NCI-H748 treated with DMSO at 0.1 percent for 48 hours (cell line): ENCODE results near the gene ISOC1.

Experiments used
- DNase-seq: peaks from one replicate; lab custom pipeline; 2025; lab: John Stamatoyannopoulos, UW

The ISOC1 gene

DNA sequence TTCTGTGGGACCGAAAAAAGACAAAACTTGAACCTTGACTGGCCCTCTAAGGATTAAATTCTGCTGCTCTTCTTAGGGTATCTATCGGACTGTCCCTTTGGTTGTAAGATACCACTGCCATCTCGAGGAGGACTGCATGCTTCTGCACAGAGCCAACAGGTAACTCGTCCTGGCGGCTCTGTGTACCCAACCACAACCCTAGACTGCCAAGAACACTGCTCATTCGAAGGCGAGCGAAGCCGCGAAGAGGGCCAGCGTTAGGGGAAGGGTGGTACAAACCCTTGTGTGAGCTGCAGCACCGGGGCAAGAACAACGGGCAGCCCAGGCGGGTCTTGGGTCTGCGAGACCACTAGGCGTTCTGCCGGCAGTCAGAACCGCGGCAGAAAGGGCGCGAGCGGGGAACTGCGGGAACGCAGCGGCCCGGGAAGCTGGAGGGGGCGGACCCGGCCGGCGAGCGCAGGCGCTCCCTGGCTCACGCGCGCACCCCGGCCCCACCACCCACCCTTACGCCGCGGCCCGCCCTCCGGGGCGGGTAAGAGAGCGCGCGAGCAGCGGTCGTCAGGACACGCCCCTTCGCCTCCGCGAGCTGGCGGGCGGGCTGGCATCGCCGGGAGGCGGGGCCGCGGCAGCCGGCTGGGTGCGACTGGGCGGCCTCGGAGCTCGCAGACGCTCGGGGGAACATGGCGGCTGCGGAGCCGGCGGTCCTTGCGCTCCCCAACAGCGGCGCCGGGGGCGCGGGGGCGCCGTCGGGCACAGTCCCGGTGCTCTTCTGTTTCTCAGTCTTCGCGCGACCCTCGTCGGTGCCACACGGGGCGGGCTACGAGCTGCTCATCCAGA is at the start of gene ISOC1:
Gene ISOC1 (plus strand): TSS at position 663 of the 837 bp plus-strand sequence. CDS start 18 bp downstream, at position 681.
- peak; percentile 77 for DNase-seq

DNA sequence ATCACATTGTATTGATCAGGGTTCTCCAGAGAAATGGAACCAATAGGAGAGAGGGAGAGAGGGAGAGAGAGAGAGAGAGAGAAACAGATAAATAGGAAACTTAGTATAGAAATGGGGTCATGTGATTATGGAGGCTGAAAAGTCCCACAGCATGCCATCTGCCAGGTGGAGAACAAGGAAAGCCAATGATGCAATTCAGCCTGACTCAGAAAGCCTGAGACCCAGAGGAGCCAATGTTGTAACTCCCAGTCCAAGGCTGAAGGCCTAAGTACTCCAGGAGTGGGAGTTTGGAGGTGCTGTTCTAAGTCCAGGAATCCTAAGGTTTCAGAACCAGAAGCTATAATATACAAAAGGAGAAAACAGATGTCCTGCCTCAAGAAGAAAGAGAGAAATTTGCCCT is 48.4 kb upstream of the ISOC1 start:
- DNase-seq, result no peak

DNA sequence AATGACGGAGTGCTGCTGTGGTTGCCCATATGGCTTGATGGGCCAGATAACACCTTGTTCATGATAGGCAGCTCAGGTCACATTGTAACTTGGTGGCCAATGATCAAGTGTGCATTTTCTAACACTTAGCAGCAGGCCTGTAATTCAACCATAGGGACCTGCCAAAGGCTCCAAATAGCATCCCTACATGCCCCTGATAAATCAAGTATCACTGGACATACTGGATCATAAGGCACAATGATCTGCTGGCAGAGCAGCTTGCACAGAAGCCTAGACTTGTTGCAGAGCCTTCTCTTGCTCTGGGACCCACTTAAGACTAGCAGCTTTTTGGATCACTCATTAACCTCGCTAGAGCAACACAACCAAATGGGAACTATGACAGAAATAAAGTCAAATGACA is 46.0 kb upstream of the ISOC1 start:
- no peak for DNase-seq

DNA sequence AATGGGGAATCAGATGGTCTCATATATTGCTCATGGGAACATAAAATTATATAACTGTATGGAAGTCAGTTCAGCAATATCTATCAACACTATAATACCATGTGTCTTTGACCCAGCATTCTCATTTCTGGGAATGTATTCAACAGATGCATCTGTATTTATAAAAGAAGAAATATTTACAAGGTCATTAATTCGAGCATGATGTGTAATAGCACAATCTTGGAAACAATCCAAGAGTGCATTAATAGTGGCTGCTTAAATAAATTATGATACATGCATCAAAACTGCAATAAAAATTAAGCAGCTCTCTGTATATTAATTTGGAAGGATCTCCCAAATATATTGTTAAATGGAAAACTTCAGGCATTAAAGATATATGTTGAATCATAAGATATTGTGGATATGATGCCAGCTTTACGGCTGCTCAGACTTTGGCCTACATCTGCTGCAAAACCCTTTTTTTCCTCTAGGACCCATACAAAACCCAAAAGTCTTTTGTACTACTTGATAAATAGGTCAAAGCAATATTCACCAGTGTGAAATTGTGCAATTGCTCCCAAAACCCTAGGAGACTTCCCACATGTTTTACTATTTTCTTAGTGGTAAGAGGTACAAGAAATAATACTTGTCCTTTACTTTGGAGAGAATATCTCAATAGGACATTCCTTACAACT is 45.3 kb upstream of the ISOC1 start:
- DNase-seq, result no peak

DNA sequence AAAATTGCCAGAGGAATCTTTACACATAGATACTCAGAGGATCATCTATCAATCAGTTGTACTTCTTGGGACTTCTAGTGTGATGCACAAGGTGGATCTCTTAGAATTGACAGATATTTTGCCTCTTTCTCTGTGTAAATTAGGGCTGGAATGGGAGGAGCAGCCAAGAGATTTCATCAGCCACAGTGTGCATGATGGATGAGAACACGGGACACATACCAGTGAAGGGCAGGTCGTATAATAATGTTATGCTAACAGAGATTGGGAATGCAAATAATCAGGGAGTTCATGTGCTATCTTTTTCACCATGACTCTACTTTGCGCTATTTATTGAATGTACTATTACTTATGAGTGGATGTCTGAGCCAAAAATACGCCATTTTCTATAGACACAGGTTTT is 43.3 kb upstream of the ISOC1 start:
- no peak for DNase-seq

DNA sequence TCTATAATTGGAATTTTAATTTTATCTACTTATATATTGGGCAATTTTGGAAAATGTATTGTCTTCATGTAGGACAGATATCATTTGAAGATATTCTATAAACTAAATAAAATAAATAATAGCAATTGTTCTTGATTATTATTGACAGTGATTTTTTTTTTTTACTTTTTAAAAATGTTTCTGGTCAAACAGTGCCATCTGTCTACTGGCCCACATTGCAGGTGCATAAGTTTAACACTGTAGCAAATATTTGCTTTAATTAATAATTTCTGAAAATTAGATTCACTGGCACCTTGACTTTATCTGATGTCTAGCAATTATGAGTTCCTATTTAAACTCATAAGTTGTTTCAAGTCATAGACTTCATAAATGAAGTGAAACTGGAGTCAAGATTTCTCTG is 41.1 kb upstream of the ISOC1 start:
- DNase-seq, result no peak

DNA sequence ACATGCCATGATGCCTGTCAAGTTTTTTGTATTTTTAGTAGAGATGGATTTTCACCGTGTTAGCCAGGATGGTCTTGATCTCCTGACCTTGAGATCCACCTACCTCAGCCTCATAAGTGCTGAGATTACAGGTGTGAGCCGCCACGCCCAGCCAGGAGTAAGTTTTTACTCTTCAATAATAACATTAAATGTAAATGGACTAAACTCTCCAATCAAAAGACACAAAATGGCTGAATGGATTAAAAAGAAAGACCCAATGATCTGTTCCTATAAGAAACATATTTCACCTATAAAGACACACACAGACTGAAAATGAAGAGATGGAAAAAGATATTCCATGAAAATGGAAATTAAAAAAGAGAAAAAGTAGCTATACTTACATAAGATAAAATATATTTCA is 37.2 kb upstream of the ISOC1 start:
- no peak for DNase-seq

DNA sequence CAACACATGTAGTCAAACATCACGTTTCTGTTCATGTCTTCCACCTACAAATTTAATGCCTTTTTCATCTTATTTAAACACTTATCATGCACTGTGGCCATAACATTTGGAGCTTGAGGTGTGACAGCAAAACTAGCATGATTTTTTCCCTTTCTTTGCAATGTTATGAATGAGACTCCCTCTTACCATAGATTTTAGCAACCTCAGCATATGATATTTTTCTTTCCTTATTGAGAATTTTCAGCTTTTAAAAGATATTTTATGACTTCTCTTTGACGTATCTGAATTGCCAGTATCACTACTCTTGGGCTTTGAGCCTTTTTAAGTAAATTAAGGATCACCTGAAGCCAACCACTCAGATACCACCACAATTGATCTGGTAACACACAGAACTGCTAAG is 32.7 kb upstream of the ISOC1 start:
- DNase-seq, result no peak

DNA sequence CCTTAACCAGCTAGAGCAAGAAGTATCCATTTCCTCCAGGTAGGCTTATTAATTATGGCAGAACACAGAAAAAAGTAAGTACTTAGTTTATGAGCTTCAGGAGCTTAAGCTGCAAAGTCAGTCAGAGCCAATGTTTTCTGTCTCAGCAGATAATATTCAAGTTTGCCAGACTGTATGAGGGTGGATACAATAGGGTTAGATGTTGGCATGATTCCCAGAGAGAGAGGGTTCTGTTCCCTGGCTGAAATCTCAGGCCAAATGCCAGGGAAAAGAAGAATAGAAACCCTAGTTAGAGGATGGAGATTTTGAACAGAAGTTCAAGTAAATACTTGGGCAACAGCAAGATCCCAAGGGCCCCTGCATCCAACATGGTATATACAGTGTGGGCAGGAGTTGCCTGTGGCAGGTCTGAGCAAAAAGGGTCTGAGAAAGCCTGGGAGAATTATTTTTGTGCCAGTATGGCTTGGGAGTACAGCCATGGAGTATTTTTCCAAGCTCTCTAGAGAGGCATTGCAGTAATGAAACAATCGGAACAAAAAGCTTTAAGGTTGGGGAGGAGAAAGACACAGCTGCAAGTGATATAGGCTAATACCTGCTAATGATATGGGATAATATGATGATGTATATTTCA is 31.0 kb upstream of the ISOC1 start:
- DNase-seq, result peak; percentile 3

DNA sequence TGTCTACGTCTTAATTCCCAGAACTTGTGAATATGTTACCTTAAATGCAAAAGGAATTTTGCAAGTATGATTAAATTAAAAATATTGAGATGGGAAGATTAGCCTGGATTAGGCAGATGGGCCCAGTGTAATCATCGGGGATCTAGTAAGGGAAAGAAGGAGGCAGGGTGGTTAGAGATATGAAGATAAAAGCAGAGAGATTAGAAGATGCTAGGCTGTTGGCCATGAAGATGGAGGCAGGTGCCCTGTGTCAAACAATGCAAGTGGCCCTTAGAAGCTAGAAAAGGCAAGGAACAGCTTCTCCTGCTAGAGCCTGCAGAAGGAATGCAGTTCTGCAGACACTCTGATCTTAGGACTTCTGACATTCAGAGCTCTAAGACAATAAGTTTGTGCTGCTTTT is 28.8 kb upstream of the ISOC1 start:
- DNase-seq, result no peak

DNA sequence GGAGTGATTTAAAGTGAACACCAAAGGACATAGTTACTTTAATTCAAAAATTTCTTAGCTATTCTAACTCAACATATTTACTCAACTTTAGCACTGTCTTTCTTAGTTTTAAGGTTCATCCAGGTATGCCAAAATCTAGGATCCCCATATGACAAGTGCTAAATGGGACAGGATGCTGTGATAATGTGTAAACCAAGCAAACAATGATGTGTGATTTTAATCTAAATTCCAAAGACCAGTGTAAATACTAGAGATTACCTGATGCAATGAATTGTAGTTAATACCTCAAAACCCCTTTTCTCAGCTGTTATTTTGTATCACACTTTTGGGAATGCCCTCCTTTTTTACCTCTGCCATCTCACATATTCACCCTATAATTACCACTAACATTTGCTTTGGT is 26.8 kb upstream of the ISOC1 start:
- DNase-seq, result no peak

DNA sequence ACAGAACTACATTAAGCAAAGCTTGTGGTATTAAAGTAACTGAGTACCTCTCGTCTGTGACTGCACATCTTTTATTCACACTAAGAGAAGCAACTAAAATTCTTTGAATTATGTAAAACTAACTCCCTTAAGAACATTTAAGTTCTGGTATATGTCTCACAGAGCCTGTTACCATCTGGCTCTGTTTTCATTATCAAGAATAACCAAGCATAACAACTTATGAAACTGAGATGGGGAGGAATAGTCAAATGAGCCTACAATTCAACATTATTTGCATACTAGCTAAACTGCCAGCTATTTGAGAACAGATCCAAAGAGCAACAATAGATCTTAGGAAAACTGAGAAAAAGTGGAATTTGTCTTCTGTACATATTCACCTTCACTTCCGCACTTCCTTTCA is 25.3 kb upstream of the ISOC1 start:
- DNase-seq, result no peak

DNA sequence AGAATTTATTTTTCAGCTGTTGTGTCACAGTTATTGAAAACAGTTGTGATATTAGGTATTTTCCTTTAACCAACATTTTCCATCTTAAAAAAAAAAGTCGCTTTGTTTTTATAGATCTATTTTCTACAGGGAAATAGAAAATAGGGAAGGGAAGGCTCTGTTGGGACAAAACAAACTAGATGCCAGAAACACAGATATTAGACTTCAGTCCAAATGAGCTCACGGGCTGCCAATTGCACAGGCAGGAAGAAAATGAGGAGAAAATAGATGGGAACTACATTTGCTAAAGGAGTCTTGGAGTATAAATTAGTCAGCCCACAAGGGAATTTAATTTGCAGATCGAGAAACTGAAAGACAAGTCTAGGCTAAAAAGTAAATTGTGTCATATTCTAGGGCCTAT is 21.4 kb upstream of the ISOC1 start:
- no peak for DNase-seq

DNA sequence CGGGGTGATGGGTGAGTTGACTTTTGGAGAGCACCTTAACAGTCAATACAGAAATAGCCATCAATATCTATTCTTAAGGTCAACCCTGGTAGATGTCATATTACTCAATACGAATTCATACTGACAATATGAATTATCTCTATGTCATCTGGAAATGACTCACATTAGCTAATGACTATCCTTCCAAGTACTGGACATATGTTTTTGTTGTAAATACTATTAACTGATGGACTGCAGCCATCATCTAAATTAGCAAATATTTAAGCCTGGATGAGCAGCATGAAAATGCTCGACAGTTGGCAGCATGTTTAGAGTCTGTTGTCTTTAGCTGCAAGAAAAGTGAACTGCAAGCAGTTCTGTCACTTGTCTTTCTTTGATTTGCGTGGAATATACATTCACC is 19.6 kb upstream of the ISOC1 start:
- no peak for DNase-seq

DNA sequence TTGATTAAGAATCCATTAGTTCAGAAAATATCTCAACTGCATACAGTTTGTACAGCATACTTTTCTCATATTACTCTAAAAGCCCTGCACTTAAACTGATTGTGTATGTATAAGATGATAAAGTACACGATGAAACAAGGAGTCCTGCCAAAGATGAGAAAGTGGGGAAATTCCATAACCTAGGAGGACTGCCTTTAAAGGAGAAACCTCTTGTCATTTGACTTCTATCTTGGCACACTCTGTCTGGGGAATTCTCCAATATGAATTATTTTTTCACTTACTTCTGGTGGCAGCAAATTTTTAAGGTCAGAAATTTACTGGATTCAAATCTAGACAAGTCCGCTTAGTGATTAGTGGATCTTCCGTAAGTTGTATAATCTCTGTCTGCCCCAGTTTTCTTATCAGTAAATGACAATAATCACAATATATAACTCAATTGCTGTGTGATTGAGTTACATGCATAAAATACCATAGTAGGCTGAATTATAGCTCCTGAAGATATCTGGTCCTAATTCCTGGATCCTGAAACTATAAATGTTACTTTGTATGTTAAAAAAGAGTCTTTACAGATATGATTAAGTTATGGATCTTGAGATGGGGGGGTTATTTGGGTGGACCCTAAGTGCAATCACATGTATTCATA is 17.0 kb upstream of the ISOC1 start:
- no peak for DNase-seq

DNA sequence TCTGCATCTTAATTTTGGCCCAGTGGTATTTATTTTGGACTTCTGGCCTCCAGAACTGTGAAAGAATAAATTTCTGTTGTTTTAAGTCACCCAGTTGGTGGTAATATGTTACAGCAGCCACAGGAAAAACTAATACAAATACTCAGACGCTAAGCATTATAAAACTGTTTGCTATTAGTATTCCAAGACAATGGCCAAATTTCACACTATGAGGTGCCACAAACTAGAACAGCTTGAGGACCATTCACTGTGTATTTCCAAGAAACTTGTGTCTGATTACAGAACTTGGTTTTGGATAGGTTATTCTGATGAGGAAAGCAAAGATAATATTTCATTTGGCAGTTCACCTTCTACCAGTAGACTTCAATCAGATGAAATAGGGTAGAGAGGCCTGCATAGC is 16.3 kb upstream of the ISOC1 start:
- DNase-seq, result no peak

DNA sequence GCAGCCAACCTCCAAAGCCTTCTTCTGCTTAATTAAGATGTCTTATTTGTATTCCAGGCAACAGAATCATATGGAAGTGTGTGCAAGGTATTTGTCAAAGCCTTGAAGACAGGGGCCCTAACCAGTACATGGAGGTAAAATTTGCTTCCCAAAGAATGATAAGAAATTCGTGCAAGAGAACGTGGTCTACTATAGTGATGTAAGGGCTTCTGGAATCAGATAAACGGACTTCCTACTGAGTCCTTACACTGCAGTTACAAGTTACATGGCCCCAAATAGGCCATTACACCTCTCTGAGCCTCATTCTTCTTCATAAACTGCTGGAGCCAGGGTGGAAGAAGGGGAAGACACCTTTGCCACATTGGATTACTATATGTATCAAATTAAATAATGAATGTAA is 15.9 kb upstream of the ISOC1 start:
- DNase-seq, result no peak

DNA sequence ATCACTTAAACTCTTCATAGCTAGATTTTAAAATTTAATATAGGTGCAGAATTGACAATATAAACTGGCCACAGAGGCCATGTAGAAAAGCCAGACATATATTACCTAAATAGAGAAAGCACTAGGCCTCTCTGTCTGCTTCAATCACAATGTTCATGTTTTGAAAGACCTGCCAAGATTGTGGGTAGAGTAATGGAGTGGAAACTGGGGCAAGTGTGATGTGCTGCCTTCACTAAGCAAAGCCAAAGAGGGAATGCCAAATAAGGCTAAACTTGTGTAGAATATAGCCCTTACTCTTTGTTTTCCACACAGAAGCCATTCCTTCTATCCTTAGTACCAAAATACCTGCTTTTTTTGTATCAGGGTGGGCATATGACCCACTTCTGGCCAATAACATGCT is 15.1 kb upstream of the ISOC1 start:
- no peak for DNase-seq

DNA sequence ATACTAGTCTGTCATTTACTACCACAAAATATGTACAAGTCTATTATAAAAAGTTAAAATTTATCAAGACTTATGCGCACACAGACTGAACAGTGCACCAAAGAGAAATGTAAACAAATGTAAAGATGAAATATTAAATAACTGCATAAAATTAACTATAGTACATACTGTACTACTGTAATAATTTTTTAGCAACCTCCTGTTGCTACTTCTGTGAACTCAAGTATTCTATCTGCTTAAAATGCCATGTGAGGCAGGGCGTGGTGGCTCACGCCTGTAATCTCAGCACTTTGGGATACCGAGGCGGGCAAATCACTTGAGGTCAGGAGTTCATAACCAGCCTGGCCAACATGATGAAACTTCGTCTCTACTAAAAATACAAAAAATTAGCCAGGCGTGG is 13.8 kb upstream of the ISOC1 start:
- no peak for DNase-seq

DNA sequence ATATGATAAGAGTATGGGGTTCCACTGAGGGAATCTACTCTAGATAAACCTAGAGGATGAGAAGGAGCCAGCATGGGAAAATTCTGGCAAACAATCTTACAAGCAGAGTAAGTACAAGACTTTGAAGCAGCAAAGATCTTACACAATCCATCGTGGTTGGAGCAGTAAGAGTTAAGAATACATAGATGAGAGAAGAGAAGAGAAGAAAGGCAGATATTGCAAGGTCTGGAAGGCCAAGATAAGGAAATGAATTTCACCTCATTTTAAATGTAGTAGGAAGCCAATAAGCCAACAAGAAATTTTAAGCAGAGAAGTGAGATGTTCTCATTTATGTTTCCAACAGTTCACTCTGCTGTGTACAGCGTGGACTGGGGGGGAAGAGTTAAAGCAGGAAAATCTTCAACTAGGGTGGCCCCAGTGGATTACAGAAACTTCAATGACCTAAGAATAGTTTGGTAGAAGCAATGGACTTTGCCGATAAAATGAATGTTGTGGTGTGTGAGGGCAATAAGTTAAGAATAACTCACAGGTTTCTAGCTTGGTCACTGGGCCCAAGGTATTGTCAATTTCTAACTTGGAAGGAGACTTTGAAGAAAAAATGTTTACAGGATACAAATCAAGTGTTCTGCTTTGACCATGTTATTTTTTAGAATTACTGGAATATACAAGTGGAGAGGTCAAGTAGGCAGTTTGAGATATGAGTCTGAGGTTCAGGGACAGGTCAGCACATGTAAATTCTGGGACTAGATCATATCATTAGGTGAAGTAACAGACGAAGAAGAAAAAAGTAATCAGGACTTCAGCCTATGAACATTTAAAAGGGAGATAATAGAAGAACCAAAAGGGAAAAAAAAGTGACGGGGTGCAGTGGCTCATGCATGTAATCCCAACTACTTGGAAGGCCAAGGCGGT is 12.1 kb upstream of the ISOC1 start:
- no peak for DNase-seq
